ENCODE results near the gene AKAP1.

Gene AKAP1

DNA sequence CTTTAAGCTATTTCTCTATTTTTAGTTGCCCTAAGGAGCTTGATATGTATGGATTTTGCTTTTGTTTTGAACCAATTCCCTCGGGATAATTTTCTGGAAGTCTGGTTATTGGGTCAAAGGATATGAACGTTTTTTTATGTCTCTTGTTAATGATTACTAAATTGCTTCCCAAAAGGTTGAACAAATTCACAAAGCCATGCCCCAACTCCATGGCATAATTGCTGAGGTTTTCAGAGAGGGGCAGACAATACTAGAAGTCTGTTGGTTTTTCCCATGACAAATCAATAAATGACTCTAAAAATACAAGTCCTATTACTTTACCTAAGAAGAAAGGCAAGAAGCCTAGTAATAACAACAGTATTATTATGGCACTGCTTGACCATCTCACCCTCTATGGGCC, 11.4 kb upstream of the AKAP1 start:
- in situ Hi-C loops (cut with HindIII; ENCODE audit: low sequenced_read_pairs): no loop called here
- DNase-seq (ENCODE audit: low read depth): no peak

DNA sequence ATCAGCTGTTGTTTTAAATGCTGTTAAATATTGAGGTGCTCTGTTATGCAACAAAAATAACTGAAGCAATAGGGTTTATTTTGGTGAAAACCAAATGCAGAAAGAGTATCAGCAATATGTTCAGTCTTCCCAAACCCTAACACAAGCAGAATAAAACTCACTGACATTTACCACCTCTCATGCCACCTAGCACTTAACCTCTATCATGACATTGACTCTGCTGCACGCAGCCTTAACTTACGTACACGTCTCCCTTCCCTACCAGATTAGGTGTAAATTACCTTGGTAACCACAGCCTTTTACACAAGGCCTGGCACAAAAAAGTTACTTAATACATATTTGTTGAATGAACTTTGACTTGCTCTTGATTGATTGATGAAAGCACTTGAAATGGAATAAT, 9.9 kb upstream of the AKAP1 start:
- in situ Hi-C loops (cut with HindIII; ENCODE audit: low sequenced_read_pairs): no loop called here

More for the DNA sequence above, 11.4 kb upstream of the AKAP1 start:
- TF ChIP-seq, protein P1, sequence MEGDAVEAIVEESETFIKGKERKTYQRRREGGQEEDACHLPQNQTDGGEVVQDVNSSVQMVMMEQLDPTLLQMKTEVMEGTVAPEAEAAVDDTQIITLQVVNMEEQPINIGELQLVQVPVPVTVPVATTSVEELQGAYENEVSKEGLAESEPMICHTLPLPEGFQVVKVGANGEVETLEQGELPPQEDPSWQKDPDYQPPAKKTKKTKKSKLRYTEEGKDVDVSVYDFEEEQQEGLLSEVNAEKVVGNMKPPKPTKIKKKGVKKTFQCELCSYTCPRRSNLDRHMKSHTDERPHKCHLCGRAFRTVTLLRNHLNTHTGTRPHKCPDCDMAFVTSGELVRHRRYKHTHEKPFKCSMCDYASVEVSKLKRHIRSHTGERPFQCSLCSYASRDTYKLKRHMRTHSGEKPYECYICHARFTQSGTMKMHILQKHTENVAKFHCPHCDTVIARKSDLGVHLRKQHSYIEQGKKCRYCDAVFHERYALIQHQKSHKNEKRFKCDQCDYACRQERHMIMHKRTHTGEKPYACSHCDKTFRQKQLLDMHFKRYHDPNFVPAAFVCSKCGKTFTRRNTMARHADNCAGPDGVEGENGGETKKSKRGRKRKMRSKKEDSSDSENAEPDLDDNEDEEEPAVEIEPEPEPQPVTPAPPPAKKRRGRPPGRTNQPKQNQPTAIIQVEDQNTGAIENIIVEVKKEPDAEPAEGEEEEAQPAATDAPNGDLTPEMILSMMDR (IDR thresholded peaks at IDR 0.05; ENCODE audit: low read depth, low read length, missing control alignments): no peak
- no peak overlapping the region for H3K4me3 ChIP-seq (ENCODE audit: low read depth, low read length)

DNA sequence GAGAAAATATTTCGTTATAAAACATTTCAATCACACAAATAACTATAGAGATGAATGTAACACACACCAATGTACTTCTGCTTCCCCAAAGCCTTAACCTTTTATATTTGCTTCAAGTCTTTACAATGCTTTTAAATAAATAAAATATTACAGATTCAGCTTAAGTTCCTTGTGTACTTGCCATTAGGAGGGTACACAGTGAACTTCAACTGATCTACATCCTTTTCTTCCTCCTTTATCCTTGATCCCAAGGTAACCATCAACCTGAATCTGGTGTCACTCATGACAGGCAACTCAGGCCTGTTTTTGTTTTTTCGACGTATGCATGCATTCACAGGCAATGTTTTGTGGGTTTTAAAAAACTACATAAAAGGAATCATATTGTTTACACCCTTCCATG, 9.3 kb upstream of the AKAP1 start:
- no peak overlapping the region for H3K4me3 ChIP-seq (ENCODE audit: low read depth, low read length)
- no peak for DNase-seq (ENCODE audit: low read depth)
- in situ Hi-C loops (cut with HindIII; ENCODE audit: low sequenced_read_pairs): no loop called here
- TF ChIP-seq, protein P1 (IDR thresholded peaks at IDR 0.05; ENCODE audit: low read depth, low read length, missing control alignments): no peak

More for the DNA sequence above, 9.9 kb upstream of the AKAP1 start:
- H3K4me3 ChIP-seq (ENCODE audit: low read depth, low read length): no peak overlapping the region
- DNase-seq (ENCODE audit: low read depth): no peak
- TF ChIP-seq, protein P1 (IDR thresholded peaks at IDR 0.05; ENCODE audit: low read depth, low read length, missing control alignments): no peak

DNA sequence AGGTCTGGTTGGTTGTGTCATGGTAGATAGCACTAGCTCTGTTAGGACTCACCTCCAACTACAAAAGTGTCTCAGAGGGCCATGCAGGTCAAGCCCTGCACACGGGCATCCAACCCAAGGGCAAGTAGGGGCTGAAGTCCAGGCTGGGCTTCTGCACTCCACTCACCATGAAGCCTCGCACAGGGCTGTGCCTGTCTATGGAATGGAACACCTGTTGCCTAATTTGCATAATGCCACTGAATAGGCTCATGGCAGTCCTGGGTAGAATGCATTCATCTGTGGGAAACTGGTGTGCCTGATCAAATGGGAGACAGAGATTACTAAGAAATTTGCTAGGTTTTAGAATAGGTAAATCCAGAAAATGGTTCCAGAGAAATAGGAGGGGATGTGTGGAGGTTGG, 8.0 kb upstream of the AKAP1 start:
- TF ChIP-seq, protein P1 (IDR thresholded peaks at IDR 0.05; ENCODE audit: low read depth, low read length, missing control alignments): no peak
- in situ Hi-C loops (cut with HindIII; ENCODE audit: low sequenced_read_pairs): no loop called here
- DNase-seq (ENCODE audit: low read depth): no peak
- no peak overlapping the region for H3K4me3 ChIP-seq (ENCODE audit: low read depth, low read length)

DNA sequence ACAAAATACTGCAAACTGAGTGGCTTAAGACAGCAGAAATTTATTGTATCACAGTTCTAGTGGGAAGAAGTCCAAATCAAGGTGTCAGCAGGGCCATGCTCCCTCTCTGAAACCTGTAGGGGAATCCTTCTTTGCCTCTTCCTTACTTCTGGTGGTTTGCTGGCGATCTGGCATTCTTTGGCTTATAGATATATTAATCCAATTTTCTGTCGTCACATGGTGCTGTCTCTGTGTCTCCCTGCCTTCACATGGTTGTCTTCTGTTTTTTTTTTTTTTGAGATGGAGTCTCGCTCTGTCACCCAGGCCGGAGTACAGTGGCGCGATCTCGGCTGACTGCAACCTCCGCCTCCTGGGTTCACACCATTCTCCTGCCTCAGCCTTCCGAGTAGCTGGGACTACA, 6.8 kb upstream of the AKAP1 start:
- in situ Hi-C loops (cut with HindIII; ENCODE audit: low sequenced_read_pairs): no loop called here
- TF ChIP-seq, protein P1 (IDR thresholded peaks at IDR 0.05; ENCODE audit: low read depth, low read length, missing control alignments): no peak
- no peak for DNase-seq (ENCODE audit: low read depth)
- H3K4me3 ChIP-seq (ENCODE audit: low read depth, low read length): no peak overlapping the region

DNA sequence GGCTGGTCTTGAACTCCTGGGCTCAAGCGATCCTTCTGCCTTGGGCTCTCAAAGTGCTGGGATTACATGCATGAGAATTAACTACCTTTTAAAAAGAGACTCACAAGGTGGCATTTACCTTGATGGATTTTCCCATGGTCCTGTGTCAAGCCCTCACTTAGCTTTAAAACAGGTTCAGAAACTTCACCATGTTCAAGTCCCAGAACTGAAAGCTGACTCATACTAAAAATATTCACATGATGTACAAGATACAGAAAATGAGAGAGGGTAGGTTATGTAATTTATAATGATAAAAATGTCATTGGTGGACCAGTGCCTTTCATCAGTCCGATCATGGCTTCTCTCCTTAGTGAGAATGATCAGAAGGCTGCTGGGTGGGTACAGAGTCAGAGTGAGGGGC, 4.3 kb upstream of the AKAP1 start:
- in situ Hi-C loops (cut with HindIII; ENCODE audit: low sequenced_read_pairs): no loop called here

More for the DNA sequence above, 4.3 kb upstream of the AKAP1 start:
- DNase-seq (ENCODE audit: low read depth): no peak
- TF ChIP-seq, protein P1 (IDR thresholded peaks at IDR 0.05; ENCODE audit: low read depth, low read length, missing control alignments): no peak
- no peak overlapping the region for H3K4me3 ChIP-seq (ENCODE audit: low read depth, low read length)

Measured in astrocyte of the cerebellum (primary cell).